PC-3 (cell line): ENCODE data around the gene PCID2. TPM values are rescaled to one million over a fixed set of nuclear protein-coding genes. Genes with fewer than 3 reads are reported as not detected.
A peak's percentile ranks its signal among the peaks of the same experiment; 100 is the strongest.

Source experiments
- ATAC-seq: fragments of 200-7000 bp; cut with Tn5 transposase; 2 replicates; pipeline ENCODE4 v1.9.1; 2020; ENCODE audit warnings: mild to moderate bottlenecking, moderate library complexity
- BruUV-seq: library from RNA; stranded (reverse); fragments of 400-500 nt; replicated peaks from 2 replicates; lab custom pipeline; 2021; lab: Mats Ljungman, UMichigan
- CTCF ChIA-PET: fragments of 300-600 bp; sonication (Branson Sonifier 250); formaldehyde crosslinking; loops from one replicate; lab custom pipeline; 2022; ENCODE audit warnings: antibody characterized with exemption; lab: Charles Lee
- POLR2A ChIA-PET: fragments of 300-600 bp; sonication (Branson Sonifier 250); formaldehyde crosslinking; loops from one replicate; lab custom pipeline; 2022; ENCODE audit warnings: antibody characterized with exemption; ENCODE audit not compliant: unreplicated experiment; lab: Charles Lee
- DNase-seq: peaks from one replicate; pipeline ENCODE4 v3.0.0-alpha.2; 2015
- H2AFZ ChIP-seq: fragments of 300-600 bp; sonication (generic); 2 replicates; pipeline ENCODE4 v1.6.0; 2016; ENCODE audit warnings: antibody characterized with exemption, low read length
- H3F3A ChIP-seq: fragments of 300-600 bp; sonication (generic); one replicate; pipeline ENCODE4 v1.6.0; 2017; ENCODE audit warnings: antibody characterized with exemption, low read length, control low read depth, mild to moderate bottlenecking; ENCODE audit not compliant: unreplicated experiment
- H3K27ac ChIP-seq: fragments of 300-600 bp; sonication (generic); 2 replicates; pipeline ENCODE4 v1.5.1; 2016; ENCODE audit warnings: mild to moderate bottlenecking, low read length
- H3K27me3 ChIP-seq: fragments of 300-600 bp; sonication (generic); 2 replicates; pipeline ENCODE4 v1.6.1; 2016; ENCODE audit warnings: low read length, mixed read lengths
- H3K36me3 ChIP-seq: fragments of 300-600 bp; sonication (generic); 2 replicates; pipeline ENCODE4 v1.6.1; 2016; ENCODE audit warnings: low read depth, mixed run types, low read length, mixed read lengths
- H3K4me1 ChIP-seq: fragments of 300-600 bp; sonication (generic); 2 replicates; pipeline ENCODE4 v1.5.1; 2016; ENCODE audit warnings: low read length; ENCODE audit not compliant: insufficient read depth
- H3K4me2 ChIP-seq: fragments of 300-600 bp; sonication (generic); 2 replicates; pipeline ENCODE4 v1.6.0; 2016; ENCODE audit warnings: low read length
- H3K4me3 ChIP-seq: fragments of 300-600 bp; sonication (generic); 2 replicates; pipeline ENCODE4 v1.5.1; 2016; ENCODE audit warnings: mild to moderate bottlenecking, low read length, mixed read lengths
- H3K79me2 ChIP-seq: fragments of 300-600 bp; sonication (generic); 2 replicates; pipeline ENCODE4 v1.6.1; 2017; ENCODE audit warnings: low read length, mixed read lengths
- H3K9ac ChIP-seq: fragments of 300-600 bp; sonication (generic); 2 replicates; pipeline ENCODE4 v1.6.0; 2016; ENCODE audit warnings: mild to moderate bottlenecking, low read length
- H3K9me2 ChIP-seq: fragments of 300-600 bp; sonication (generic); replicated peaks from 2 replicates; pipeline ENCODE4 v1.6.1; 2016; ENCODE audit warnings: mixed run types, low read length, mixed read lengths
- H3K9me3 ChIP-seq: fragments of 300-600 bp; sonication (generic); 2 replicates; pipeline ENCODE4 v1.6.1; 2016; ENCODE audit warnings: low read length, mixed read lengths
- H4K20me1 ChIP-seq: fragments of 300-600 bp; sonication (generic); 2 replicates; pipeline ENCODE4 v1.6.1; 2016; ENCODE audit warnings: low read length, mixed read lengths
- CTCF ChIP-seq: fragments of 300-600 bp; sonication (generic); conservative IDR thresholded peaks from 2 replicates; pipeline ENCODE4 v1.5.1; 2017; ENCODE audit warnings: antibody characterized with exemption, low read depth, mild to moderate bottlenecking, low read length
- EZH2 ChIP-seq: fragments of 300-600 bp; sonication (generic); IDR thresholded peaks from one replicate; pipeline ENCODE4 v1.6.1; 2017; ENCODE audit warnings: antibody characterized with exemption, mild to moderate bottlenecking, low read length; ENCODE audit not compliant: unreplicated experiment
- EZH2phosphoT487 ChIP-seq: fragments of 300-600 bp; sonication (generic); IDR thresholded peaks from 2 replicates; pipeline ENCODE4 v1.6.1; 2018; ENCODE audit warnings: mild to moderate bottlenecking, antibody characterized with exemption, low read length, borderline replicate concordance
- intact Hi-C: fragments of 100-400 bp; cut with micrococcal nuclease; formaldehyde crosslinking; loops from 2 replicates; pipeline ENCODE4 v1.9.0; 2023
- total RNA-seq: library from RNA; depleted of rRNA; stranded (reverse); fragments of >200 nt; gene quantifications from 2 replicates; pipeline ENCODE4 v1.2.3, GENCODE V29; 2014

Gene PCID2
- total RNA-seq, 1 experiment from 2014 or later = 39.4 TPM

DNA sequence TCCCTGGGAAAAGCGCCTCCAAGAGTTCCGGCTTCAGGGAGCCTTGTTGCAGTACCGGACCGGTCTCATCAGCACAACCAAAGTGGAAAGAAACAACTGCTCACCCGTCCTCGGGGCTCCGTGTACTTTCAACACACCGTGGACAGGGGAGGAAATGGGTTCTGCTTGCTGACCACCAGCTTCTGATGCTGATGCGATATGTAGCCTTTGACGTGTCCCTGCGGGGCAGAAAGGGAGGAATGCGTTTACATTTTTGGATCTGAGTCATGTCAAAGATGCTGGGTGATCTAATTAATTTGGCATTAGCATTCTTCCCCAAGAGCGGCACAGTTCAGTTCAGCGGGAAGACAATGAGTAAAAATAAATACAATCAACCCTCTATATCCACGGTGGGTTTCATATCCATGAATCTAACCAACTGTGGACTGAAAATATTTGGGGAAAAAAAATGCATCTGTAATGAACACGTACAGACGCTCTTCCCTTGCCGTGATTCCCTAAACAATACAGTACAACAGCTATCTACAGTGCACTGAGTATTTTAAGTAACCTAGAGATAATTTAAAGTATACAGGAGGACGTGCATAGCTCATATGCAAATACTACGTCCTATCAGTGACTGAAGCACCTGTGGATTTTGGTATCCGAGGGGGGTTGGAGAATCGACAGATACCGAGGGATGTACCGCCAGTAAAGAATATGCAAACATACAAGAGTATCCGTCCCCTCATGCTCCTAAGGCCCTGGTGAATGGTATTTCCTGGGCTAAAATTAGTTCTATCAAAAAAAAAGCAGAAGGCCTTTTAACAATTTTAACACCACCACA lies 30.2 kb downstream of the PCID2 start:
- POLR2A ChIA-PET = interaction anchor here (0.6 kb wide), 1 partner anchor 29 kb away, joined by 3 read pairs; no protein-coding TSS in a partner anchor
- Histone ChIP-seq H3K9me3 (no peaks in the 10 kb centered on the region), H3K9me2 (no peaks in the 10 kb centered on the region), H3K4me2 (peak overlapping the region; percentile 57), H3K4me1 (peaks cover 18% of the 10 kb centered on the region), H3K27me3 (no peaks in the 10 kb centered on the region), H4K20me1 (no peaks in the 10 kb centered on the region), H2AFZ (no peak overlapping the region), H3K36me3 (peaks cover 20% of the 10 kb centered on the region; the same call in 1 of the 2 replicates), H3K9ac (no peak overlapping the region), H3K79me2 (no peaks in the 10 kb centered on the region), H3K27ac (peak overlapping the region; percentile 30), H3F3A (no peaks in the 10 kb centered on the region), H3K4me3 (no peak overlapping the region)
- intact Hi-C loops = no loop called here
- DNase-seq = peak; percentile 79
- no peak for TF ChIP-seq EZH2phosphoT487
- TF ChIP-seq CTCF = no peak
- no peak for TF ChIP-seq EZH2
- ATAC-seq = peak; percentile 91
- no TSS peak for BruUV-seq
- CTCF ChIA-PET = interaction anchor here (0.5 kb wide), 1 partner anchor 153 kb away, joined by 3 read pairs; no protein-coding TSS in a partner anchor

DNA sequence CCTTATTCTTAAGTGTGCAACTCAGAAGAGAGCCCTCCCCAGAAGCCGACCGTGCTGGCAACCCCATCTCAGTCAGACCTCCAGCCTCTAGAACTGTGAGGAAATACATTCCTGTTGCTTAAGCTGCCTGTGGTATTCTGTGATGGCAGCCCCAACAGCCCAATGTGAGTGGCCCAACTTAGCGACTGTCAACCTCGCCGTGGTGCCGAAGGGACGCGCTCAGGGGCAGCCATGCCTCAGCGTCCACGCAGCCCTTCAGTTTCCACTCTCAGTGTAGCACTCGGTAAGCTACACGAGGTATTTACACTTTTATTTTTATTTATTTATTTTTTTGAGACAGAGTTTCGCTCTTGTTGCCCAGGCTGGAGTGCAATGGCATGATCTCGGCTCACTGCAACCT lies 31.6 kb downstream of the PCID2 start:
- intact Hi-C loops = no loop called here
- ATAC-seq (no peak), DNase-seq (no peak)
- Histone ChIP-seq H3K4me1 (peaks cover 18% of the 10 kb centered on the region), H3K27ac (no peak overlapping the region), H3K4me3 (no peak overlapping the region), H3K4me2 (no peak overlapping the region), H3F3A (no peaks in the 10 kb centered on the region), H3K27me3 (no peaks in the 10 kb centered on the region), H2AFZ (no peak overlapping the region), H3K9me3 (no peaks in the 10 kb centered on the region), H4K20me1 (no peaks in the 10 kb centered on the region), H3K36me3 (peaks cover 17% of the 10 kb centered on the region; the same call in 1 of the 2 replicates), H3K9ac (no peak overlapping the region), H3K79me2 (no peaks in the 10 kb centered on the region), H3K9me2 (no peaks in the 10 kb centered on the region)
- ChIA-PET CTCF (no interaction called here), POLR2A (no interaction called here)
- BruUV-seq = no TSS peak
- TF ChIP-seq EZH2phosphoT487 (no peak), EZH2 (no peak), CTCF (no peak)

DNA sequence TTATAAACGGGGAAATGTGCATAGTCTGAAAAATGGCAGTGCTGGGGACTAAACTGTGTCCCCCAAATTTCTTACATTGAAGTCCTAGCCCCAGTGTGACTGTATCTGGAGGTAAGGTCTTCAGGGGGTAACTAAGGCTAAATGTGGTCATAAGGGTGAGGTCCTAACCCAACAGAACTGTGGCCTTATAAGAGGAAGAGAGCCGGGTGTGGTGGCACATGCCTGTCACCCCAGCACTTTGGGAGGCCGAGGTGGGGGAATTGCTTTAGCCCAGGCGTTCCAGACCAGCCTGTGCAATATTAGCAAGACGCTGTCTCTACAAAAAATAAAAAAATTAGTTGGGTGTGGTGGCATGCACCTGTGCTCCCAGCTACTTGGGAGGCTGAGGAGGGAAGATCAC lies 32.2 kb downstream of the PCID2 start:
- no peaks in the 10 kb centered on the region for H3K9me3 ChIP-seq
- H3K4me1 ChIP-seq = peaks cover 18% of the 10 kb centered on the region
- no peak overlapping the region for H3K9ac ChIP-seq
- ATAC-seq = no peak
- no peak for DNase-seq
- no peaks in the 10 kb centered on the region for H3F3A ChIP-seq
- intact Hi-C loops = no loop called here
- no peaks in the 10 kb centered on the region for H4K20me1 ChIP-seq
- H3K79me2 ChIP-seq = no peaks in the 10 kb centered on the region
- TF ChIP-seq EZH2phosphoT487 = no peak
- TF ChIP-seq CTCF = no peak
- TF ChIP-seq EZH2 = no peak
- peaks cover 17% of the 10 kb centered on the region; the same call in 1 of the 2 replicates for H3K36me3 ChIP-seq
- no peak overlapping the region for H3K4me2 ChIP-seq
- no peak overlapping the region for H2AFZ ChIP-seq
- no TSS peak for BruUV-seq
- no peaks in the 10 kb centered on the region for H3K27me3 ChIP-seq
- no peaks in the 10 kb centered on the region for H3K9me2 ChIP-seq
- ChIA-PET POLR2A (no interaction called here), CTCF (no interaction called here)
- no peak overlapping the region for H3K27ac ChIP-seq
- H3K4me3 ChIP-seq = no peak overlapping the region
